Central memory CD8-positive, alpha-beta T cell (primary cell): ENCODE data around the gene ERCC2.

Experiments used
- ATAC-seq: fragments of 150-1000 bp; cut with Tn5 transposase; replicated peaks from 2 replicates; pipeline ENCODE4 v1.10.0; 2022; ENCODE audit warnings: mild to moderate bottlenecking, moderate FRiP score, moderate number of reproducible peaks; ENCODE audit not compliant: poor library complexity, severe bottlenecking; ENCODE audit errors: extremely low read depth
- DNase-seq, 2 donors: peaks; one replicate each; pipeline ENCODE4 v3.0.0; 2021; ENCODE audit warnings: low spot score in 2 of 2
- H3K27ac Mint-ChIP-seq: one replicate; pipeline ENCODE4 v1.8.0; 2022; ENCODE audit warnings: low read depth, mild to moderate bottlenecking, moderate library complexity, mixed read lengths
- H3K27me3 Mint-ChIP-seq: one replicate; pipeline ENCODE4 v1.8.0; 2022; ENCODE audit warnings: mixed read lengths
- H3K36me3 Mint-ChIP-seq: one replicate; pipeline ENCODE4 v1.8.0; 2022; ENCODE audit warnings: mild to moderate bottlenecking, moderate library complexity, mixed read lengths; ENCODE audit not compliant: insufficient read depth
- H3K4me1 Mint-ChIP-seq: one replicate; pipeline ENCODE4 v1.8.0; 2022; ENCODE audit warnings: mixed read lengths
- H3K4me3 Mint-ChIP-seq: one replicate; pipeline ENCODE4 v1.8.0; 2022; ENCODE audit warnings: mild to moderate bottlenecking, moderate library complexity, mixed read lengths
- H3K9me3 Mint-ChIP-seq: one replicate; pipeline ENCODE4 v1.8.0; 2022; ENCODE audit warnings: mixed read lengths

ERCC2 gene

DNA sequence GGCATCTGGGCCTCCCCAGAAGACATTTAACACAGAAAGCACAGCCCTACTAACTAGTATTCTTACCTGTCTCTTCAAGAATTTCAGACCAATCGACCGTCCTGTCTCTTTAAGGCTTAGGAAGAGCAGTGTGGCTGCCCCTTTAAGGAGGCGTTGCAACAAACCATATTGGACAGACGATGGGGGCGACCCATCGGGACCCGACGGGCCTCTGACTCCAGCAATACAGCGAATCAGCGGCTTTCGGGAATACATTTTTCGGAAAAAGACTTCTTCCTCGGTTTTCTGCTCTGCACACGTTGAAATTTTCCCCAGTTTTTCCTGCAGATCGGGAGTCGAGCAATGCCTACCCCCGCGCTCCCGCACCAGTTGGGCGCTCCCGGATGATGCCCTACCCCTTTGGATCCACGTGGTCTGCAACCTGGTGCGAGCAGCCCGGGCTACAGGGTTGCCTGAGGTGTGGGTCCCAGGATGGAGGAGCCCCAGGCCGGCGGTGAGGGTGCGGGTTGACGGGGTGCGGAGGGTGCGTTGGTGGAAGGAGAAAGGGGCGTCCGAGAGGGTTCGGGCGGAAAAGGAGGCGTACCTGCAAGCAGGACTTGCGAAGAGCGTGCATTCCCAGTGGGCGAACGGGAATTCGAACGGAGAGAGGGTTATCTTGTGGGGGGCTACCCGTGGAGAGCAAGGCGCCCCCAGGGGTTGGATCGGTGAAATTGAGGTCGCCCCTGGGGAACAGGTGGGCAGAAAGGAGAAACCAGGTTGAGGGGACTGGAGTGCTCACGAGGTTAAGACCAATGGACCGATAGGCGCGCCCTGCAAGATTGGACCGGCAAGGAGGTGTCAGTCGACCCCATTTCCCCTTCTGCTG, 36.1 kb upstream of the ERCC2 start, which contains the start of gene POLR1G:
Gene POLR1G (plus strand): TSS at position 419 of the 865 bp plus-strand sequence. CDS start 53 bp downstream, at position 472.
- H3K4me1 Mint-ChIP-seq, result peaks cover 42% of the 10 kb centered on the region
- peaks cover 25% of the 10 kb centered on the region for H3K27me3 Mint-ChIP-seq

GRCh38 chr19:45405435-45406225, 35.3 kb upstream of the ERCC2 start:
- peak overlapping the region; percentile 95 for H3K4me3 Mint-ChIP-seq
- peak overlapping the region; percentile 96 for H3K27ac Mint-ChIP-seq
- peak; percentile 68 to 75 for DNase-seq
- no peaks in the 10 kb centered on the region for H3K9me3 Mint-ChIP-seq
- peak; percentile 66 for ATAC-seq
- H3K36me3 Mint-ChIP-seq, result peaks cover 13% of the 10 kb centered on the region
- H3K4me1 Mint-ChIP-seq, result peaks cover 42% of the 10 kb centered on the region
- peaks cover 25% of the 10 kb centered on the region for H3K27me3 Mint-ChIP-seq

More for the DNA sequence above, 36.1 kb upstream of the ERCC2 start, which contains the start of gene POLR1G:
- H3K9me3 Mint-ChIP-seq, result no peaks in the 10 kb centered on the region
- peak; percentile 79 for ATAC-seq
- DNase-seq, result peak; percentile 58 to 59
- peak within 1 kb of the TSS; percentile 96 for H3K27ac Mint-ChIP-seq
- H3K4me3 Mint-ChIP-seq, result peak within 1 kb of the TSS; percentile 95
- H3K36me3 Mint-ChIP-seq, result peaks cover 13% of the 10 kb centered on the region

DNA sequence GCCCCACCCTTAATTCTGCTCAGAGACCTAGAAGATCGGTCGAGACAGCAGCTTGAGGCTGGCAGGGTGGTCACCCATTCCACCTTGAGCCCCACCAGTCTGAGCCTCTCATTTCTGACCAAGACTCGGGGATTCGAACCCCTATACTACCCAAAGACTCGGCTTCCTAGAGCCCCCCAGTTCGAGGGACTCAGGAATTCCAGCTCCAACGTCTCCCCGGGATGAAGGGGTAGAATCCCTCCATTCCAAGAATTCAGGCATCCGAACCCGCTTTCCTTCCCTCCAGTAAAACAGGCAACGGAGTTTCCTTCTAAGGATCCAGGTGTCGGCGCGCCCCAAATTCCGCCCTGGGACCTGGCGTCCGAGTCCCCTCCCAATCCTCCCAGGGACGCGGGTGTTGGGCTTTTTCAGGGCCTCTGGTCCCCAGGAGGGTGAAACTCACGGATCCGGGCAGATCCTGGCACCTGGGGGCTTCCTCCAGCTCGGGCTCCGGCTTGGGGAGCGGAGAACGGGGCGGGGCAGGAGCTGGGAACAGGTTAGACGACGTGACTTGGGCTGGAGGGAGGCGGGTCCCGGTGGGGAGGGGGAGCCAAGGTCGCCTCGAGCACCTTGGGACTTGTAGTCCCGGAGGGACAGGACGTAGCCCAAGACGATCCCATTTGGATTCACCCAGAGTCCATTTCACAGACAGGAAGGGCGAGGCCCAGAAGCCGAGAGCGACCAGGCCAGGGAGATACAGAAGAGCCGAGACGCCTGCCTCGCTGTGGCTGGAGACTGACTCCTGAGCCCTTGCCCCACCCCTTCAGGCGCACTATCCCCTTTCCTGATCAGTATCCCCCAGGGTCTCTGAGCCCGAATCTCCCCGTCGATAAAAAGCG, 34.4 kb upstream of the ERCC2 start, which contains the start of gene PPP1R13L:
Gene PPP1R13L (minus strand): TSS at position 513 of the 878 bp plus-strand sequence. CDS start 6,751 bp downstream, outside the sequence.
- ATAC-seq (no peak), DNase-seq (no peak)
- H3K4me3 Mint-ChIP-seq, result peak within 1 kb of the TSS; percentile 95
- H3K27ac Mint-ChIP-seq, result peak within 1 kb of the TSS; percentile 96
- H3K36me3 Mint-ChIP-seq, result peaks cover 13% of the 10 kb centered on the region
- H3K9me3 Mint-ChIP-seq, result no peaks in the 10 kb centered on the region
- peaks cover 42% of the 10 kb centered on the region for H3K4me1 Mint-ChIP-seq
- H3K27me3 Mint-ChIP-seq, result peaks cover 25% of the 10 kb centered on the region

- H3K27ac Mint-ChIP-seq, result no peak overlapping the region
- H3K27me3 Mint-ChIP-seq, result peaks cover 25% of the 10 kb centered on the region
- ATAC-seq (no peak), DNase-seq (peak; percentile 54 to 59)
- peak overlapping the region; percentile 95 for H3K4me3 Mint-ChIP-seq
- H3K4me1 Mint-ChIP-seq, result peaks cover 42% of the 10 kb centered on the region
- peaks cover 13% of the 10 kb centered on the region for H3K36me3 Mint-ChIP-seq
- H3K9me3 Mint-ChIP-seq, result no peaks in the 10 kb centered on the region
Measured at GRCh38 chr19:45403781-45404556, 33.6 kb upstream of the ERCC2 start.

GRCh38 chr19:45403272-45403671, 32.9 kb upstream of the ERCC2 start:
- no peak overlapping the region for H3K4me3 Mint-ChIP-seq
- H3K27me3 Mint-ChIP-seq, result peaks cover 31% of the 10 kb centered on the region
- DNase-seq, result no peak
- no peak overlapping the region for H3K27ac Mint-ChIP-seq
- H3K4me1 Mint-ChIP-seq, result peaks cover 47% of the 10 kb centered on the region
- H3K9me3 Mint-ChIP-seq, result no peaks in the 10 kb centered on the region
- peaks cover 13% of the 10 kb centered on the region for H3K36me3 Mint-ChIP-seq
- ATAC-seq, result no peak

- no peak overlapping the region for H3K4me3 Mint-ChIP-seq
- H3K27me3 Mint-ChIP-seq, result peaks cover 39% of the 10 kb centered on the region
- H3K9me3 Mint-ChIP-seq, result no peaks in the 10 kb centered on the region
- H3K27ac Mint-ChIP-seq, result no peak overlapping the region
- DNase-seq (no peak), ATAC-seq (no peak)
- H3K4me1 Mint-ChIP-seq, result peaks cover 48% of the 10 kb centered on the region
- H3K36me3 Mint-ChIP-seq, result peaks cover 13% of the 10 kb centered on the region
Measured at GRCh38 chr19:45402298-45403061, 32.1 kb upstream of the ERCC2 start.

GRCh38 chr19:45401815-45402214, 31.4 kb upstream of the ERCC2 start:
- H3K4me3 Mint-ChIP-seq, result no peak overlapping the region
- H3K4me1 Mint-ChIP-seq, result peaks cover 46% of the 10 kb centered on the region
- H3K9me3 Mint-ChIP-seq, result no peaks in the 10 kb centered on the region
- DNase-seq (no peak), ATAC-seq (no peak)
- H3K27me3 Mint-ChIP-seq, result peaks cover 46% of the 10 kb centered on the region
- H3K27ac Mint-ChIP-seq, result no peak overlapping the region
- peaks cover 13% of the 10 kb centered on the region for H3K36me3 Mint-ChIP-seq

DNA sequence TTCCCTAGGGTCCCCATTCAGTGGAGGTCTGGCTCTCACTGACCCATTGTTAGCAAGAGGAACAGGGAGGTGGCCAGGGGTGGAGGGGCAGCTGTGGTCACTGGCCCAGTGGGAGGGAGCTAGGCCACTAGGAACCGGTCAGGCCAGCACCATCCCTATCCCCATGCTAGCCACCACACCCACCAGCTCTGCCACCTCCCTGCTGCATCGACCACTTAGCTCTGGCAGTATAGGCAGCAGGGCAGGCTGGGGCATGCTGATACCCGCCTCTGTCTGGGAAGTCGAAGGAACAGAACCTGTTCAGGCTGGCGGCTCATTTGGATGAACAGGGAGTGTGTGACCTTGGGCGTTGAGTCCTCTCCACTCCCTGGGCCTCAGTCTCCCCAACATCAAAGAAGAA, 29.8 kb upstream of the ERCC2 start:
- H3K36me3 Mint-ChIP-seq, result peaks cover 2% of the 10 kb centered on the region
- no peak for DNase-seq
- no peak for ATAC-seq
- H3K27ac Mint-ChIP-seq, result no peak overlapping the region
- H3K4me3 Mint-ChIP-seq, result no peak overlapping the region
- H3K4me1 Mint-ChIP-seq, result peaks cover 31% of the 10 kb centered on the region
- peaks cover 47% of the 10 kb centered on the region for H3K27me3 Mint-ChIP-seq
- H3K9me3 Mint-ChIP-seq, result no peaks in the 10 kb centered on the region

GRCh38 chr19:45395821-45396617, 25.6 kb upstream of the ERCC2 start:
- ATAC-seq (no peak), DNase-seq (no peak)
- Mint-ChIP-seq H3K4me1 (peaks cover 13% of the 10 kb centered on the region), H3K27ac (no peak overlapping the region), H3K36me3 (no peaks in the 10 kb centered on the region), H3K9me3 (no peaks in the 10 kb centered on the region), H3K4me3 (no peak overlapping the region), H3K27me3 (peaks cover 22% of the 10 kb centered on the region)

- ATAC-seq (no peak), DNase-seq (no peak)
- H3K27me3 Mint-ChIP-seq, result peaks cover 4% of the 10 kb centered on the region
- no peaks in the 10 kb centered on the region for H3K9me3 Mint-ChIP-seq
- no peaks in the 10 kb centered on the region for H3K36me3 Mint-ChIP-seq
- no peak overlapping the region for H3K27ac Mint-ChIP-seq
- H3K4me3 Mint-ChIP-seq, result no peak overlapping the region
- H3K4me1 Mint-ChIP-seq, result no peaks in the 10 kb centered on the region
Measured at GRCh38 chr19:45391871-45392665, 21.7 kb upstream of the ERCC2 start.
